Activated T-helper 17 cell treated with anti-CD3 and anti-CD28 coated beads, Interleukin-2, amount 50 U/mL, for 72 hours (primary cell): ENCODE results near the gene MARCO. TPM values are rescaled to one million over a fixed set of nuclear protein-coding genes. Genes with fewer than 3 reads are reported as not detected.

Source experiments
- ATAC-seq: fragments of 150-1000 bp; cut with Tn5 transposase; replicated peaks from 2 replicates; pipeline ENCODE4 v1.10.0; 2021; ENCODE audit warnings: mild to moderate bottlenecking, moderate library complexity
- H3K27ac Mint-ChIP-seq: one replicate; pipeline ENCODE4 v1.8.0; 2022; ENCODE audit warnings: mixed read lengths
- H3K27me3 Mint-ChIP-seq: one replicate; pipeline ENCODE4 v1.8.0; 2022; ENCODE audit warnings: mixed read lengths
- H3K36me3 Mint-ChIP-seq: one replicate; pipeline ENCODE4 v1.8.0; 2022; ENCODE audit warnings: low read depth, mild to moderate bottlenecking, mixed read lengths
- H3K4me1 Mint-ChIP-seq: one replicate; pipeline ENCODE4 v1.8.0; 2022; ENCODE audit warnings: mixed read lengths
- H3K4me3 Mint-ChIP-seq: one replicate; pipeline ENCODE4 v1.8.0; 2022; ENCODE audit warnings: mild to moderate bottlenecking, mixed read lengths
- H3K9me3 Mint-ChIP-seq: one replicate; pipeline ENCODE4 v1.8.0; 2022; ENCODE audit warnings: mixed read lengths
- total RNA-seq, 2 donors: library from RNA; stranded (reverse); gene quantifications; one replicate each; pipeline ENCODE4 v1.2.3, GENCODE V29; 2022

MARCO gene, protein sequence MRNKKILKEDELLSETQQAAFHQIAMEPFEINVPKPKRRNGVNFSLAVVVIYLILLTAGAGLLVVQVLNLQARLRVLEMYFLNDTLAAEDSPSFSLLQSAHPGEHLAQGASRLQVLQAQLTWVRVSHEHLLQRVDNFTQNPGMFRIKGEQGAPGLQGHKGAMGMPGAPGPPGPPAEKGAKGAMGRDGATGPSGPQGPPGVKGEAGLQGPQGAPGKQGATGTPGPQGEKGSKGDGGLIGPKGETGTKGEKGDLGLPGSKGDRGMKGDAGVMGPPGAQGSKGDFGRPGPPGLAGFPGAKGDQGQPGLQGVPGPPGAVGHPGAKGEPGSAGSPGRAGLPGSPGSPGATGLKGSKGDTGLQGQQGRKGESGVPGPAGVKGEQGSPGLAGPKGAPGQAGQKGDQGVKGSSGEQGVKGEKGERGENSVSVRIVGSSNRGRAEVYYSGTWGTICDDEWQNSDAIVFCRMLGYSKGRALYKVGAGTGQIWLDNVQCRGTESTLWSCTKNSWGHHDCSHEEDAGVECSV
- not detected for total RNA-seq

DNA sequence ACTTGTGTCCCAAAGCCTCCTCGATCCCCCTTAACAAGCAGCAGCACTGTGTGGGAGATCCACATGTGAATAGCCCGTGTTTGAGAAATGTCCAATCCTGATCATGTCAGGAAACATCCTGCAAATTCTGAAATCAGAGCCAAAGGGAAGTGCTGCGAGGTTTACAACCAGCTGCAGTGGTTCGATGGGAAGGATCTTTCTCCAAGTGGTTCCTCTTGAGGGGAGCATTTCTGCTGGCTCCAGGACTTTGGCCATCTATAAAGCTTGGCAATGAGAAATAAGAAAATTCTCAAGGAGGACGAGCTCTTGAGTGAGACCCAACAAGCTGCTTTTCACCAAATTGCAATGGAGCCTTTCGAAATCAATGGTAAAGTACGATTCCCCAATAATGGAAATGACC lies at the start of gene MARCO:
Gene MARCO, plus strand, starts transcription at position 164 of the 400 bp plus-strand sequence. Its CDS starts 107 bp downstream, at position 271.
- no peaks in the 10 kb centered on the region for H3K36me3 Mint-ChIP-seq
- no peak within 1 kb of the TSS for H3K27ac Mint-ChIP-seq
- no peak for ATAC-seq
- H3K4me3 Mint-ChIP-seq, result no peak within 1 kb of the TSS
- peaks cover 4% of the 10 kb centered on the region for H3K4me1 Mint-ChIP-seq
- peaks cover 22% of the 10 kb centered on the region for H3K27me3 Mint-ChIP-seq
- no peaks in the 10 kb centered on the region for H3K9me3 Mint-ChIP-seq

- Mint-ChIP-seq H3K36me3 (no peaks in the 10 kb centered on the region), H3K9me3 (peaks cover 10% of the 10 kb centered on the region), H3K27ac (no peak overlapping the region), H3K4me1 (no peaks in the 10 kb centered on the region), H3K27me3 (peaks cover 10% of the 10 kb centered on the region), H3K4me3 (no peak overlapping the region)
- ATAC-seq, result no peak
Observed at GRCh38 chr2:118893100-118893499, 48.9 kb upstream of the MARCO start.

GRCh38 chr2:118902266-118903028 lies 39.5 kb upstream of the MARCO start:
- peaks cover 5% of the 10 kb centered on the region for H3K27me3 Mint-ChIP-seq
- peak overlapping the region; percentile 49 for H3K4me3 Mint-ChIP-seq
- H3K36me3 Mint-ChIP-seq, result no peaks in the 10 kb centered on the region
- H3K9me3 Mint-ChIP-seq, result peaks cover 9% of the 10 kb centered on the region
- ATAC-seq, result peak; percentile 28
- H3K27ac Mint-ChIP-seq, result peak overlapping the region; percentile 68
- H3K4me1 Mint-ChIP-seq, result peaks cover 18% of the 10 kb centered on the region

- Mint-ChIP-seq H3K4me3 (peak overlapping the region; percentile 49), H3K36me3 (no peaks in the 10 kb centered on the region), H3K27ac (peak overlapping the region; percentile 68), H3K27me3 (peaks cover 5% of the 10 kb centered on the region), H3K4me1 (peaks cover 18% of the 10 kb centered on the region), H3K9me3 (peaks cover 10% of the 10 kb centered on the region)
- no peak for ATAC-seq
Observed at GRCh38 chr2:118903029-118903351, 39.0 kb upstream of the MARCO start.

- Mint-ChIP-seq H3K4me1 (peaks cover 18% of the 10 kb centered on the region), H3K36me3 (no peaks in the 10 kb centered on the region), H3K27ac (no peak overlapping the region), H3K9me3 (peaks cover 10% of the 10 kb centered on the region), H3K4me3 (no peak overlapping the region), H3K27me3 (peaks cover 5% of the 10 kb centered on the region)
- ATAC-seq, result no peak
Observed at GRCh38 chr2:118903551-118904479, 38.2 kb upstream of the MARCO start.

GRCh38 chr2:118905206-118905605 lies 36.8 kb upstream of the MARCO start:
- Mint-ChIP-seq H3K4me1 (peaks cover 18% of the 10 kb centered on the region), H3K27ac (no peak overlapping the region), H3K4me3 (no peak overlapping the region), H3K9me3 (peaks cover 10% of the 10 kb centered on the region), H3K27me3 (peaks cover 8% of the 10 kb centered on the region), H3K36me3 (no peaks in the 10 kb centered on the region)
- ATAC-seq, result no peak

DNA sequence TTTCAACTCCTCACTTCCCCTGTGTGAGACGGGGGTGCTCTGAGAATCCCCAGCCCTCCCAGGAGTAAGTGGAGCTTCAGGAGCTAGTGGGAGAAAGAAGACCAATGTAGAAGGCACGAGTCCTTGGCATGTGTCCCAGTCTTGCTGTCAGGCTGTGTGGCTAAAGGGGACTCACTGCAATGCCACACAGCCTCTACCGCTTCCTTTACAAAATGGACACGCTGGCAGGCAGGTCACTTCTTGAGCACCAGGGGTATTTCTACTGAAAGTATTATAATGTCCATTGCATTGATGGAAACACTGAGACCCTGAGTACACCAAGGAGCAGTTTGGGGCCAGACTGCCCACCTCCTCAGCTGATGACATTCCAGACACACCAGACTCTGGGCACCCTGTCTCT lies 35.8 kb upstream of the MARCO start:
- Mint-ChIP-seq H3K27me3 (peaks cover 8% of the 10 kb centered on the region), H3K4me1 (peaks cover 18% of the 10 kb centered on the region), H3K4me3 (no peak overlapping the region), H3K36me3 (no peaks in the 10 kb centered on the region), H3K9me3 (peaks cover 10% of the 10 kb centered on the region), H3K27ac (no peak overlapping the region)
- ATAC-seq, result no peak

DNA sequence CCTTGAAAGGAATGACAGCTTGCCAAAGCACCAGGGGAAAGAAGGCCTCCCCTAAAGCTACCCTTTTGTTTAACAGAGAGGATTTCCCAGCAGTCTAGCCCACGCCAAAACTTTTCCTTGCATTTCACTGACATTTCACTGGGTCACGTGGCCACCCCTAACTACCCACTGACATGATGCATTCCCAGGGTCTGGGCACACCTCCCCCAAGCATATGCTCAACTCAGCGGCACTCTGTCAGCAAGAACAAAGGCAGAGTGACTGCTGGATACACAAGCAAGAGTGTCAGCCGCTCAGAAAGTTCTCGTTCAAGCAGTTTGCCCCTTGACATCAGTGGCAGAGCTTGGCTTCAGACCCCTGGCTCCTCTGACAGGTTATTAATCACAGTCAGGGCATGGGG lies 34.2 kb upstream of the MARCO start:
- Mint-ChIP-seq H3K4me3 (no peak overlapping the region), H3K9me3 (peaks cover 7% of the 10 kb centered on the region), H3K4me1 (peaks cover 12% of the 10 kb centered on the region), H3K27ac (no peak overlapping the region), H3K36me3 (no peaks in the 10 kb centered on the region), H3K27me3 (peaks cover 8% of the 10 kb centered on the region)
- ATAC-seq, result no peak

DNA sequence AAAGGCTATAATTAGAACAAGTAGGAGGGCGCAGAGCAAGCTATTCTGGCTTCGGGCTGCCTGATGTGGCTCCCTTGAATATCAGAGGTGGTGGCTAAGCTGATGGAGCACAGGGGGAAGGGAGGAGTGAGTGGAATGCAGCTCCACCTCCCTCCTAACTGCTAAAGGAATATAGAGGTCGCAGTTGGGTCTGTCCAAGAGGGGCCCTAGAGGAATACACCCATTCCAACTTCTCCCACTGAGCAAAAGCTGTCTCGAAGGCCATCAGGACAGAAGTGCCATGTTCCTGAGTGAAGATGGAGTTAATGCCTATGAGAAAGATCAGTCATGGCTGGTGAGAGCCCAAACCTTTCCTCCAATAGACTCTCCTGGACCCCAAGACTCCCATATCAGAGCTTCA lies 32.8 kb upstream of the MARCO start:
- no peak for ATAC-seq
- H3K4me3 Mint-ChIP-seq, result no peak overlapping the region
- no peak overlapping the region for H3K27ac Mint-ChIP-seq
- peaks cover 5% of the 10 kb centered on the region for H3K4me1 Mint-ChIP-seq
- peaks cover 7% of the 10 kb centered on the region for H3K9me3 Mint-ChIP-seq
- H3K27me3 Mint-ChIP-seq, result peaks cover 8% of the 10 kb centered on the region
- H3K36me3 Mint-ChIP-seq, result no peaks in the 10 kb centered on the region

GRCh38 chr2:118911166-118911856 lies 30.7 kb upstream of the MARCO start:
- no peak for ATAC-seq
- H3K4me1 Mint-ChIP-seq, result peaks cover 5% of the 10 kb centered on the region
- peaks cover 3% of the 10 kb centered on the region for H3K9me3 Mint-ChIP-seq

GRCh38 chr2:118911936-118912335 lies 30.1 kb upstream of the MARCO start:
- ATAC-seq, result no peak
- no peak overlapping the region for H3K27ac Mint-ChIP-seq
- peaks cover 5% of the 10 kb centered on the region for H3K4me1 Mint-ChIP-seq
- H3K9me3 Mint-ChIP-seq, result peaks cover 3% of the 10 kb centered on the region
- no peaks in the 10 kb centered on the region for H3K36me3 Mint-ChIP-seq
- H3K27me3 Mint-ChIP-seq, result peaks cover 8% of the 10 kb centered on the region
- no peak overlapping the region for H3K4me3 Mint-ChIP-seq

More at GRCh38 chr2:118911166-118911856, 30.7 kb upstream of the MARCO start:
- Mint-ChIP-seq H3K27me3 (peaks cover 8% of the 10 kb centered on the region), H3K4me3 (no peak overlapping the region), H3K36me3 (no peaks in the 10 kb centered on the region), H3K27ac (no peak overlapping the region)

DNA sequence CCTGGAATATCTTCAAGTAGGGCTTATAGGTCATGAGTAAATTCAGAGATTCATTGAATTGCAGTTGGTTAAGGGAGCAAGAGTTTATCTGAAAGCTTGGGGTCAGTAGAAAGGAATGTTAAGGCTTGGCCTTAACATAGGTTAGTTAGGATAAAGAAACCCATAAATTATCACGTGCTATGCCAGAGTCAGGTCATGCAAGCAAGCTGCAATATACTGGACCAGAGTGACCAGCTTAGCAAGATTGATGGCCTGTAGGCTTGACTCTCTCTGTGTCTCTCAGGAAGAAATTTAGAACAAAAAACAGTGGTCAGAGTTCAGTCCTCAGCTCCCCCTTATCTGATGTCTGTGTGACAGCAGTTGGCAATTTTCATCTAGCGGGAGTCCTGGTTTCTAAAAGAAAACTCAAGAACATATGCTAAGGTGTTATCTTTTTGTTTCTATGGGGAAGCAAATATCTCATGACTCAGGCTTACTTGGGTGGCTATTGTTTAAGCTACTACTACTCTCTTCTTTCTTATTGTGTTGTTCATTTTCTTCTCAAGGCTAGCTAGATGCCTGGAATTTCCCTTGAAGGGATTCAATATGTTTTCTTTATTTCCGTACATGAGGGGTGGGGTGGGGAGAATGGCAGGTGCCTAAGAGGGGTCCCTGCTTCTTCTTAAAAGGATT lies 28.7 kb upstream of the MARCO start:
- ATAC-seq, result no peak
- Mint-ChIP-seq H3K4me3 (no peak overlapping the region), H3K4me1 (no peaks in the 10 kb centered on the region), H3K27me3 (peaks cover 3% of the 10 kb centered on the region), H3K9me3 (no peaks in the 10 kb centered on the region), H3K27ac (no peak overlapping the region), H3K36me3 (no peaks in the 10 kb centered on the region)
